Activated CD8-positive, alpha-beta memory T cell treated with anti-CD3 and anti-CD28 coated beads, Interleukin-2, amount 50 U/mL, for 1 hour (primary cell): ENCODE measurements around the gene OARD1.

Experiments
- DNase-seq: peaks from one replicate; pipeline ENCODE4 v3.0.0-alpha.2; 2020; ENCODE audit errors: extremely low read depth

OARD1 gene

GRCh38 chr6:41074692-41075436 lies 2.7 kb upstream of the OARD1 start:
- DNase-seq: no peak

GRCh38 chr6:41073968-41074691 lies 2.0 kb upstream of the OARD1 start:
- no peak for DNase-seq

DNA sequence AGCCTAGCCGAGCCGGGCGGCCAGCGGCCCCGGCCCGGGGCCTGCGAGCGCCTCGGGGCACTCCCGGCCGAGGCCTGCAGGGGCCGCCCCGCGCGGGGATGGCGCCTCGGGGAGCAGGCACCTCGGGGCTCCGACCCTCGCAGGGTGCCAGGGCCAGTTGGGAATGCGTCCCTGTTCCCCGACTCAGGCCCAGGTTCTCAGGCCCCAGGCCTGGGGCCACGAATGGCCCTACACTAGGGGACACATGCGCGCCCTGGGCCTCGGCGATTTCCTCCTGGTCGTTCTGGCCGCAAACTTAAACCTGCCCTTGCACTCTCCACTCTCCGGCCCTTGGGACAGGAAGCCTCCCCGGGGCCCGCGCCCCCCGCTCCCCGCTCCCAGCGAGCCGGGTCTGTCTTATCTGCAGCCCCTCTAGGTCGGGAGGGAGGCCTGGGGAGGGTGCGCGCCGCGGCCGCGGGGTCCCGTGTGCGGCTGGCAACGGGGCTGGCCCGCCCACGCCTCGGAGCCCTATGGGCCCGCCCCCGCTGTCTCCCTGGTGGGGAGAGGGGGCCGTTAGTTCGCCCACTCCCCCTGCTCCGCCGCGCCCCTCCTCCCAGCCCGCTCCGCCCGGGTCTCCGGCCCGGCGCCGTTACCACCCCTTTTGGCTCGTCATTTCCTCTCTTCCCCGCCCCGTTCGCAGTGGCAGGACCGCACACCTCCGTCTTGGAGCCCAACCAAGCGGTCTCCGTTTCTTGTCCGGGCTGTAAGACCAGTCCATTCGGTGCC lies 1.2 kb upstream of the OARD1 start:
- DNase-seq: peak; percentile 32

GRCh38 chr6:41072836-41073202 lies 663 bp upstream of the OARD1 start, which contains the start of gene NFYA:
Gene NFYA, plus strand, starts transcription at chr6:41072974. Its CDS starts 6,116 bp downstream, at chr6:41079090.
- no peak for DNase-seq

DNA sequence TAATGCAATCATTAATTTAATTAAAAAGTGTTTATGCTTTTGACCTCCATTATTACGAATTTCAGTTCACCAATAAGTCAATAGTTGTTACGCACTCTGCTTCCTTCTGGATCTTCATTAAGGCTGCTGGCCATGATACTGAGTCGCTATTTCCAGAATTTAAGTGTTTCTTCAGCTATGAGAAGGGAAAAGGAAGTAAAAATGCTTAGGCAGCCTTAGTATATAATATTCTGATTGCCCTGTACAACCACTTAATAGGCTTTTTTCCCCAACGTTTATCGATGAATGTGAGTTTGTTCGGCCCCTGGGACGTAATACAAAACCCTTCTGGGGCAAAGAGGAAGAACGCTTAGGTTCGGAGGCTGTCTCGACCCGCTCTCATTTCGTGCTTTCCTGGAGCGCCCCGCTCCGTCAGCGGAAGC lies 644 bp downstream of the OARD1 start:
- no peak for DNase-seq

DNA sequence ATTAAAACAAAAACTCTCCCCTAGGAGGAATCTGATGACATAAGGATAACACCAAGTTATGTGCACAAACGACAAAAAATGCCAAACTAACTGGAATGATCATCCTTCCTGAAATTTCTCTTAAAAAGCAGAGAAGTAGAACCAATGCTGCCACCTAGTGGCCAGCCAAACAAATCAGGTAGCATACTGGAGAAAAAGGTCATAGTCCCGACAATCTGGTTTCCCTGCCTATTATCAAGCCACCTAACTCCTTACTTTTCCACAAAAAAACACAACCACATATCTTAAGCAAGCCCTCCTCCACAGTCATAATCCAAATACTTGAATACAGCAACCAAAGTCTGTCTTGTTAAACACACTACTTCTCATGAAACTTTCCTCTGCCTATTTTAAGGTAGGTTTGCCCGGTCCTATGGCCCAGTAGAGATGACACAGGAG lies 5.3 kb downstream of the OARD1 start:
- no peak for DNase-seq

GRCh38 chr6:41065550-41066026 lies 6.6 kb downstream of the OARD1 start:
- no peak for DNase-seq

DNA sequence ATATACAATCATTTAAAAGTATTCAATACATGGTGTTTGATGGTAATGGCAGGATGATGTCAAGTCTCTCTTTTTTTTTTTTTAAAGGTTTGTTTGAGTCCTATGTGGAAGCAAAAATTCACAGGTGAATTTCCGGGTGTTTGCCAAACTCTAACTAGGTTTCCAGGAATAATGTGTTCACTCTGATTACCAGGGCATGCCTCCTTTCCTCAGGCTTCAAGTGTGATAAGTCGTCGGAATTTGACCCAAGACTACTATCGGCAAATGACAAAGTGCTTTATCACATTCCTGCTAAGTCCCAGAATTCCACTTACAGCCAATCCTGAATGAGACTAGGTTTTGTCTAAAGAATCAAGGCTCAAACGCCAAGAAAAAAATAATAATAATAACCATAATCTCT lies 7.3 kb downstream of the OARD1 start:
- no peak for DNase-seq

DNA sequence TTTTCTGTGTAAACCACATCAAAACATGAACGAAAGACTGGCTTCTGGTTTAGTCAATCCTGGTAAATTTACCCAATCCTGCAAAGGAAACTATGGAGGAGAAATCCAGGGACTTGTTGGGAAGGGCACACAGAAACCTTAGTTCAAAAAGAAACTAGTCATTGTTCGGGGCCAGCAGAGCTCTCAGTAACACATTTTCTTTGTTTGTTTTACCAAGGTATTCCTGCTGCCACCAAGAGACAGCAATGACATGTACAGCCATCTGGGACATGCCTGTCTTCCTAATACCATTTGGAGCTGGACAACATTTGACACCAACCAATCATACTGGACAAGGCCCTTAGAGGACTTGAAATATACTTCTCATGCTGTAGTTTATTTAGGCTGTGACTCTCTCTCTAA lies 8.3 kb downstream of the OARD1 start:
- DNase-seq: no peak

- no peak for DNase-seq
Observed at GRCh38 chr6:41062056-41062455, 10.1 kb downstream of the OARD1 start.

DNA sequence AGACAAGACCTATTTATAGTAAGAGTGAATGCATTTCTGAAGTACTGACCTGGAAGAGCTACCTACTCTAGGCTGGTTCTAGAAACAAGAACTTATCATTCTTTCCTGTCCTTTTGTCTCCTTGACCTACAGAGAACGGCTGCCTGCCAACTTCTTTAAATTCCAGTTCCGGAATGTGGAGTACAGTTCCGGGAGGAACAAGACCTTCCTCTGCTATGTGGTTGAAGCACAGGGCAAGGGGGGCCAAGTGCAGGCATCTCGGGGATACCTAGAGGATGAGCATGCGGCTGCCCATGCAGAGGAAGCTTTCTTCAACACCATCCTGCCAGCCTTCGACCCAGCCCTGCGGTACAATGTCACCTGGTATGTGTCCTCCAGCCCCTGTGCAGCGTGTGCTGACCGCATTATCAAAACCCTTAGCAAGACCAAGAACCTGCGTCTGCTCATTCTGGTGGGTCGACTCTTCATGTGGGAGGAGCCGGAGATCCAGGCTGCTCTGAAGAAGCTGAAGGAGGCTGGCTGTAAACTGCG lies 10.9 kb downstream of the OARD1 start:
- no peak for DNase-seq

GRCh38 chr6:41059556-41059955 lies 12.6 kb downstream of the OARD1 start:
- DNase-seq: no peak

DNA sequence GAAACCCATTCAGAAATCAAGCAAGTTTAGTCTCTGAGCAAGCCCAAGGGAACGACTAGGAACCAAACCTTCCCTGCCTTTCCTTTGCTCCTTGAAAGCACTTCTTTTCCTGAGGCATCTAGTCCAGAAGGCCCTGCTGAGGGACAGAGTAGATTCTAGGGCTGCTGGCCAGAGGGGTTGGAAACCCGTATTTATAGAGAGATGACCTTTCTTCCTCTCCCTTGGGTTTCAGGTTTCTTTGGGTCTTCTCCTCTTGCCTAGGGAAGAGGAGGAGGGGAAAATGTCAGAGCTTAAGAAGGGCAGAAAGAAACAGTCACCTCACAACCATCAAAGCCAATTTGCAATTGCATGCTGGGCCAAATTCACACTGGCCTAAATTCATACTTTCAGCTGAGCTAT lies 13.4 kb downstream of the OARD1 start:
- no peak for DNase-seq

DNA sequence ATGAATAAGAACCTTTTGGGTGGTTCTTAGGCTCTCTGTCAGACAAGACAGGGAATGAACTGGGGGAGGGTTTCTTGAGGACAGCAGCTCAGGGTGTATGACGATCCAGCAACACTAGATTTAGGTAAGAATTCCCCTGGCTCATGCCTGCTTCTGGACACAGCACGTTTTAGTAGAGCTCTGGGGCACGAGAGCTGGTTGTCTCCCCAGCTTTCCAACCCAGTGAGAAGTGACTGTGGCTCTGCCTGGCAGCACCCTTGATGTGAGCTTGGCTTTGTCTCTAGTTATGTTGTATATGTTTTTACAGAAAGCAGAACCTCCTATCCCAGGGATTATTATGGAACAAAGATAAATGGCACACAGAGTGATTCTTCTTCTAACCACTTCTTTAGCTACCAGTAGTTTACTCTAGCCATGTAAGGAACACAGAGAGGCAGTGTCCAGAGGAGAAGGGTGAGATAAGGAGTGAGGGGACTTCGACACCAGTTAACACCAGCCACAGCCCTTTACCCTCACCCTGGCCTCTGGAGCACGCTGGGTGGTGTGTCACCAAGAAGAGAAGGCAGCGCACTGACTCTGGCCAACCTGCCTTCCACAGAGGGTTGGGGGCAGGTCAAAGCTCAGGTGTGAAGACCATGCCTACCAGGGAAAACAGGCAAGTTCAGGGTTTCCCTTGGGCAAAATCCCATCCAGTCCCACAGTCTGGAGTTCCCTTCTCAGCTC lies 15.2 kb downstream of the OARD1 start:
- DNase-seq: no peak

DNA sequence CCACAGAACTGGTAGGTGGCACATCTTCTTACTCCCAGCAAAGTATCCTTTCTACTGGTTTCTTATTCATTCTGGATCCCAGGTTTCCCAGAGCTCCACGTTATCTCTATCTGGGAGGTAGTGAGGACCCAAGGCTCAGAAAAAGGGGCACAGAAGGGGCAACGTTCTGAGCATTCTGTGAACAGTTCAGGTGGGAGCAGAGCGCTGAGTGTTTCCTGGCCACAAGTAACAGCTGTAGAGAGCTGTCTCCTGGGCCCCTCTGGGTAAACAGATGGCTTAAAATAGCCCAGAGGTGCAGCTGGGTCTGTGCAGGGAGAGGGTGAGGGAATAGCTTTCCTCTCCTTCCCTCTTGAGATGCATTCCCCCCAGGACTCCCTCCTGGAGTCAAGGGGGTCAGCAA lies 17.0 kb downstream of the OARD1 start:
- DNase-seq: no peak

DNA sequence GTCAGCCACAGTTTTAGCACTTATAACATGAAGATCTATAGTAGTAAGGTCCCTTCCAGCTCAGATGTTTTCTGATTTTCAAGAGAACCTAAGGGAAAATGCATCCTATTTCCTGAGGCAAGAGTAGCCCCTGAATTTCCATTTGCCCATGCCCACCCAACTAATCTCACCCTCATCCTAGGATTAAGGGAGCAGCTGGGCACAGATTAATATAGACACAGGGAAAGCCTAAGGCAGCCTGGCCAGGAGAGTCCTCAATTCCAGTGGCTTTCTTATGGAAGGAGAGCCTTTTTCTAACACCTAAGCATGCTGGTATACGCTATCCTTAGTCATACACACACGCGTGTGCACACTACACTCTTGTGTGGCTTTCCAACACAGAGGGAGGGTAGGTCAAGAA lies 17.6 kb downstream of the OARD1 start:
- no peak for DNase-seq

DNA sequence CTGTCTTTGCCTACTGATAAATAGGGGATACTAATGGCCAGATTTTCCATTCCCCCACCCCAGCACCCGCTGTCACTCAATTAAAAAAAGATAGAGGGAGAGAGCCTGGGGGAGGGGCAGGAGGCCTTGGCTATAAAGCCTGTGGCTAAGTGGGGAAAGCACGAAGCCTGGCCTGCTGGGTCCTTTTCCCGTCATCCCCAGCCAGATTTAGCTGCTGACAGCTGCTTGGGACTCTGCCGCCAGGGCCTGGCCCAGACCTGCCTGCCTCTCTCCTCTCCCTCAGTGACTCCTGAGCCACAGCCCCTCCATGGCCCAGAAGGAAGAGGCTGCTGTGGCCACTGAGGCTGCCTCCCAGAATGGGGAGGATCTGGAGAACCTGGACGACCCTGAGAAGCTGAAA lies 19.1 kb downstream of the OARD1 start, which contains the start of gene APOBEC2:
APOBEC2 (plus strand) TSS at position 162 of the 400 bp plus-strand sequence; CDS start at position 308, 146 bp downstream.
- DNase-seq: no peak

- no peak for DNase-seq
Observed at GRCh38 chr6:41051873-41052272, 20.3 kb downstream of the OARD1 start.

GRCh38 chr6:41050536-41050935 lies 21.6 kb downstream of the OARD1 start:
- DNase-seq: no peak

- DNase-seq: no peak
Observed at GRCh38 chr6:41049955-41050354, 22.2 kb downstream of the OARD1 start.

- no peak for DNase-seq
Observed at GRCh38 chr6:41049521-41049920, 22.6 kb downstream of the OARD1 start.
